NCI-H526 (cell line): ENCODE data around the gene B3GNT2.
"Not testable (repeated sequence)": the region's sequence is repeated elsewhere in the genome, so short reads cannot be mapped to it uniquely, and the experiment has no call there.

Experiments
- DNase-seq, 2 experiments: peaks; one replicate each; lab custom pipeline; 2025; lab: John Stamatoyannopoulos, UW

Gene B3GNT2

GRCh38 chr2:62238236-62238635 lies 42.3 kb downstream of the B3GNT2 start:
- no peak for DNase-seq

GRCh38 chr2:62240546-62240945 lies 44.6 kb downstream of the B3GNT2 start:
- no peak for DNase-seq

DNA sequence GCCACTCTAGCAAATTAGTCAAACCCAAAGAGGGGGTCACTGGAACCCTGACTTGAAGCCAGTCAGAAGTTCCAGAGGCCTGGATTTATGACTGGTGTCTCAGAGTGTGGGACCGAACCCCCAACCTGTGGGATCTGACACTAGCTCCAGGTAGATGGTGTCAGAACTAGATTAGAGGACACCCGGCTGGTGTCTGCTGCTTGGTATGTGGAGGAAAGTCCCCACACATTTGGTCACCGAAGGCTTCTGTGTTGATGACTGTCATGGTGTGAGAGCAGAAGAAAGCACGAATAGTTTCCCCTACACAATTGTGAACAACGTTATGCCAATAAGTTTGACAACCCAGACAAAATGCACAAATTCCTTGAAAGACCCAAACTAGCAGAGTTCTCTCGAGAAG lies 48.1 kb downstream of the B3GNT2 start:
- DNase-seq = no peak

DNA sequence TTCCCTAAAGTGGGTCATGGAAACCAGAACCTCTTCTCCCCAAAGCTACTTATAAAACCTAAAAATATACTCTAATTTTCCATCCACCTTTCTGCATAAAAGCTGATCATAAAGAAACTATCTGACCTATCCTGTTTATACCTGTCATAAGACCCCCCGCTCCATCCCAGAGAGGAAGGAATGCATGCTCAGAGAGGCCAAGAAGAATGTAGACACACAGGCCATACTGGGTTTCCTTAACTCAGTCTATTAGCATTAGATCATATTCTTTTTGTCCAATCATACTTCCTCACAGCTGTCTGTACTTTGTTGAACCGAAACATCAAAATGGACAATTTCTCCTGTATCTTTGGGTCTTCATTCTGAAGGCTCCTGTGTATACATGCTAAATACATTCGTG lies 52.3 kb downstream of the B3GNT2 start:
- DNase-seq = no peak

DNA sequence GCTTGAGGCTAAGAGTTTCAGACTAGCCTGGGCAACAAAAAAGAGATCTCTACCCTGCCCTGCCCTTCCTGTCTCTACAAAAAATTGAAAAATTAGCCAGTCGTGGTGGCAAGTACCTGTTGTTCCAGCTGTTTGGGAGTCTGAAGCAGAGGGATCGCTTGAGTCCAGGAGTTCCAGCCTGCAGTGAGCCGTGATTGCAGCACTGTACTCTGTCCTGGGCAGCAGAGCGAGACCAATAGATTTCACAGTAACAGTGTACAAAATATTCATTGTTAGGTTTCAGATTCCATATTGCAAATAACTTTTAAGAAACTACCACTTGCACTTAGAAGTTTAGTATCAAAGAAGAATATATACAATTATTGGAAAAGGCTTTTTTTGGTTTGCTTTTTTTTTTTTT lies 54.3 kb downstream of the B3GNT2 start:
- DNase-seq = no peak

DNA sequence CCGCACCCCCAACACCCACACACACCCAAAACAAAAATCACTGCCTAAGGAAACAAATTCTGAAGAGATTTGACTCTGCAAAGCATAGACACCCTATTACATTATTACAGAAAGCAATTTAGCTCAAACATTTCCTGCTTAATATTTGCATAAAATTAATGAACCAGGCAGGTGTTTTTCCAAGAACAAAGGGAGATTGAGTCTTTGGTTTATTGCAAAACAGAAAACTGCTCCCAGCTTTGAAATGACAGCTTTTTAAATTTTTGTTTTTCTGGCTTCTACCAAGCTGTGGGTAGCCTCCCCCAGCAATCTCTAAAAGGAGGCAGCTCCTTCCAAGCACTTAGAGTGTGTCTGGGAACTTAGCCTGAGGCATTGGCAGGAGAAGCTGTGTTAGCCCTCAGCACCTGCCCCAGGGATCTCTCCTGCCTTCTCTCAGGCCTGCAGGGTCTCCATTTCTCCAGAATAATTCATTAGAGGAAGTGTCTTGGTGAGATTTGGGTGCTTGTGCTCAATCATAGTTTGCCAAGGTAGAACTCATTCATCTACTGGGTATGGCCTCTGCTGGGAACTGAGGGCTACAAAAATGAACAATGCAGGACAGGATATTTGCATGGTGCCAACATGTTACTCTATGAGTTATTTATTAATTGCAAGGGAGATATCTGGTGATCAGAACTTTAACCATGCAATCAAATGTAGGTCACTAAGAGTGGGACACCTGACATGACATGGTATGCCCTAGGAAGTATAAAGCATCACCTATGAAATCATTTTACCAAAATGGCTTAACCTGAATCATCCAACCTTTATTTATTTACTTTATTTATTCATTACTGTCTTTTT lies 58.7 kb downstream of the B3GNT2 start:
- DNase-seq = peak; percentile 69 to 70

- no peak for DNase-seq
These were observed 61.6 kb downstream of the B3GNT2 start for GRCh38 chr2:62257466-62257865.

- DNase-seq = no peak
These were observed 67.3 kb downstream of the B3GNT2 start for GRCh38 chr2:62263076-62263715.

GRCh38 chr2:62264186-62264585 lies 68.3 kb downstream of the B3GNT2 start:
- no peak for DNase-seq

DNA sequence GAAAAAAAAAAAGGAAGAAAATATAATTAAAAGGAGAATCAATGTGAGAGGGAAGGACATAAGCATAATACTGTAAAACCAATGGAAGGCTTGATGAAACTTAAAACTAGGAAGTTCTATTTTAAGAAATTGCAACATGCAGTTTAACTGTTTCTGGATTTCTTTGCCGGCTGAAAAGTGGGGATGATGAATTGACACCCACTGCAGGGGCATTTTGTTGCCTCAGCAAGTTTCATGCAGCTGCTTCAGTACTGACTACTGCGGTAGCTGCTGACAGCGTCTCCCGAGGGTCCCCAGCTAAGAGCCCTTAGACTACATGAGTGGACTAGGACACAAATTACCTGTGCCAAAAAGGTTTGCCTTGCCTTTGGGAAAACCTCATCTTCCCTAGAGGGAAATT lies 69.2 kb downstream of the B3GNT2 start:
- no peak for DNase-seq

DNA sequence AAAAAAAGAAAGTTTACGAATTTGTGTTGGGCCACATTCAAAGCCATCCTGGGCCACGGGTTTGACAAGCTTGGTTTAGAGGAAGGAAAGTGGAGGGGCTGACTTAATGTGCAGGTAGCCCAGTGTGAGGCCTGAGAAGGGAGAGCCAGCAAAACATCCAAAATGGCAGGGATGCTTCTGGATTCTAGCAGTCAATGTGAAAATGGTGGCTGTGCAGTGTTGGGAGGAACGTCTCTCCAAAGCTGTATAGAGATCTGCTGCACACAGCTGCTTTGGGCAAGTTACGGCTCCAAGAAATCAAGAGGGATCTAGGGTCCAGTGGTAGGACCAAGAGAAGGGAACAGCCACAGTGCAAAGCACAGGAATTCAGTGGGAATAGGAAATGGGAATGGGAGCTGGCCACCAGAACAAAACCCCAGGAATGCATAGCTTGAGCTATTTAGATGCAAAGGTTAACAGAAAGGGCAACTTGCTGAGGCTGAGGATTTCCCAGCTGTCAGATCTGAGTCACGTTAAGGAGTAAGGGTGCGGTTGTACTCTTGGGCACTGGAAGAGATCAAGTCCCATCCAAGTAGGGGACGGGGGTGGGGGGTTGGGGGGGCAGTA lies 70.6 kb downstream of the B3GNT2 start:
- no peak for DNase-seq

- no peak for DNase-seq
These were observed 71.8 kb downstream of the B3GNT2 start for GRCh38 chr2:62267696-62268095.

- not testable (repeated sequence) for DNase-seq
These were observed 72.8 kb downstream of the B3GNT2 start for GRCh38 chr2:62268681-62269188.

- peak in 1 of 2 experiments; percentile 5 for DNase-seq
These were observed 74.8 kb downstream of the B3GNT2 start for GRCh38 chr2:62270728-62271127.
